NCI-H1105 (cell line): ENCODE results near the gene PHF19.

Experiments used
- DNase-seq: peaks from one replicate; lab custom pipeline; 2025; lab: John Stamatoyannopoulos, UW

PHF19 gene

DNA sequence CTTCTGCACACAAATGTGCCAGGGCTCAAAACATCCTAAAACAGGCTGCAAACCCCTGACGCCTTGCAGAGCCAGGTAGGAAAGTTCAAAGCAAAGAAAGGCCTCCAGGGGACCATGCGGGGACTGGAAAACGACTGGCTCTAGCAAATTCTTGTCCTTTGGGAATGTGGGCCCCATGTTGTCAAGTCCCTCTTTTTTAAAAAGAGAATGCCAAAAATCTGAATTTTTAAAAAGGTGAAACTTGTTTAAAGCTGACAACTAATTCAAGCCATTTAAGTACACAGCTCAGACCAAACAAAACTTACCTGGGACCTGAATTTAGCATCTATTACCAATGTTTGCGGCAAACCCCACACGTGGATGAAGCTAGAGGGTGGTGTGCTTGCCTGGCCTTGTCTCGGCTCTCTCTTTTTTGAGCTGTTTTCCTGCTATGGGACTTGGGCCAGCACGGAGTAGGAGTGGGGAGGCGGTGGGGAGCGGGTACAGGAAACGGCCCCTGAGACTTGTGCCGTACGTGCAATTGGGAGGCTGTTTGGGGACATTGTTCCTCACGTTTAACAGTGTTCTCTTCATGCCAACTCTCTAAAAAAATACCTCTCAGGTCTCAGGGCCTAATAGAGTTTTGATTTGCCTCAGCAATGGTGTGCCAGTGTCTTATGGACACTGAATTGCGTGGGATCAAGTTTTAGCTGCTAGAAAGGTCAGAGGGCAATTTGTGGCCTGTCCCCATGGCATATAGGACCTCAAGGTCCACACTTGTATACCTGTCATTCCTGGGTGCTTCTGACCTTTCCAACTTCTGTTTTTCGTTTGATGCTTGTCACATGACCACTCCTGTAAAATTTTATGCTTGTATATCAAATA is 15.1 kb upstream of the PHF19 start:
- DNase-seq = no peak

DNA sequence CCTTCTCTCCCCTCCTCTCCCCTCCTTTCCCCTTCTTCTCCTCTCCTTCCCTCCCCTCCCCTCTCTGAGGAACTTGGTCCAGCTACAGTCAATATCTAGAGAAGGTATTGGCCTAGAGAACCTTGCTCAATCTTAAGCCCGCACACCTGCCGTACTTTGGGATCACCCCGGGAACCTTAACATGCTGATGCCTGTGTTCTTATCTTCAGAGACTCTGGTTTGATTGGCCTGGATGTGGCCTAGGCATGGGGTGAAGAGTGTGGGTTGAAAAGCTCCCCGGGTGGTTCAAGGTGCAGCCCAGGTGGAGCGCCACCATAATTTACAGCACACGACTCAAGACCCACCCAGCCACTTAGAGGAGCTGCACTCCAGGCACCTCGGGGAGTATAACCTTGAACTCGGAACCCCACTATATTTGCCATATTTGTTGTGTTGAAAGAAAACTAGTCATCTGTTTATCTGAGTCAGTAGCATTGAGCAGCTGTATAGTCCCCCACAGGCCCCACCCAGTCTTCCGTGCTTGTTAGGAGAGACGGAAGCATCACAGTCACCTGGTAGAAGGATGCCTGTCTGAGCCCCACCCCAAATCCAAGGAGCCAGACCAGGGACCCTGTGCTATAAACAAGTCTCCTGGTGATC is 14.4 kb upstream of the PHF19 start:
- DNase-seq = no peak

DNA sequence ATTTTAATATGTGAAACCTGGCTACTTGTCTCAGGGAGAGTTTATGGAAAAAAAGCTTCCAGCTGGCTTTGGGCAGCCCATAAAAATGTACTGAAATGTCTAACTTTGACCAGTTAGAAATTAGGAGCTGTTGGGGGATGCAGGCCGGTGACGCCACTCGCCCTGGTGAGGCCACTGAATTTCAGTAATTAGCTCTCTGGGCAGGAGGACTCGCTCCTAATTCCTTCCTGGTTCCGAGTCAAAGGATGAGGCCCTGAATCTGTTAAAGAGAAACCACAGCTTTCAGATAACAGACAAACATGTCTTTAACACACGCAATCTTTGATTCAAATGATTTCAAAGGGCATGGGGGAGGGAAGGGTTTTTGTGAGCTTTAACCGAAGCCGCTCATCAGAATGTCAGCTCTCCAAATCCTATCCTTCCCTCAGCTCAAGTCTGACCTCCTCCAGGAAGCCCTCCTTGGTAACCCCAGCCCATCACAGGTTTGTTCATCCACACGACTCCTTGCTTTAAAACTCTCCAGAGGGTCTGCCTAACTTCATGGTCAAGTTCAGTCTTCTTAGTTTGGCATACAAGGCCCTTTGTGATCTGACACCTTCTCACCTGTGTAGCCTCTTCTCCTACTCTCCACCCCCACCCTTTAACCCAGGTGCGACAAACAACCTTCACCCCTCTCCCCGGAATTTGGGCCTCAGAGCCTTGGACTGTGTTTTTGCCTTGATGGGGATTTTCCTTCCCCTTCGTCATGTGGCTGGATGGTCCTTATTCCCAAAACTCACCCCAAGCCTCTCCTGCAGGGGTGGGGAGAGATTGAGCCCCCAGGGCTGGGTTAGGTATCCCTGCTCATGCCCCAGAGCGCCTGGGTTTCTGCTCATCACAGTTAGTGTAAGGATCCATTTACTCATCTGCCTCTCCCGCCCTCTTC is 13.6 kb upstream of the PHF19 start:
- DNase-seq = no peak

DNA sequence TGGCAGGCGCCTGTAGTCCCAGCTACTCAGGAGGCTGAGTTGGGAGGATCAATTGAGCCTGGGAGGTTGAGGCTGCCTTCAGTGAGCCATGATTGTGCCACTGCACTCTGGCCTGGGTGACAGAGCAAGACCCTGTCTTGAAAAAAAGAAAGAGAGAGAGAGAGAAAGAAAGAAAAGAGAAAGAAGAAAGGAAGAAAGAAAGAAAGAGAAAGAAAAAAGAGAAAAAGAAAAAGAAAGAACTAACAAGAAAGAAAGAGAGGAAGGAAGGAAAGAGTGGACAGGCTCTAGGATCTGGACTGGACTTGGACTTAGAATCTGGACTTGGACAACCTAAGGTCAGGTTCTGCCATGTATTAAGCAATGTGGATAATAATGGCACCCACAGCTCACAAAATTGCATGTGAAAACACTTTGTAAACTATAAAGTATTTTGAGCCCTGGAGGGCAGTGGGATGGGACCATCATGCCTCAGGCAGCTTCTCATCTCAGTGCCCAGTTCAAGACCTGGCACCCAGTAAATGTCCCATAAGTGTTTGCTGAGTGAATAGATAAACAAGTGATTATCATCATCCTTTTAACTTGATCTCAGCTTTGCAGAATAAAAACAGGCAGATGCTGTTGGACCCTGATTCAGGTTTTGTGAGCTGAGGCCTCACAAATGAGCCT is 12.8 kb upstream of the PHF19 start:
- DNase-seq = no peak

DNA sequence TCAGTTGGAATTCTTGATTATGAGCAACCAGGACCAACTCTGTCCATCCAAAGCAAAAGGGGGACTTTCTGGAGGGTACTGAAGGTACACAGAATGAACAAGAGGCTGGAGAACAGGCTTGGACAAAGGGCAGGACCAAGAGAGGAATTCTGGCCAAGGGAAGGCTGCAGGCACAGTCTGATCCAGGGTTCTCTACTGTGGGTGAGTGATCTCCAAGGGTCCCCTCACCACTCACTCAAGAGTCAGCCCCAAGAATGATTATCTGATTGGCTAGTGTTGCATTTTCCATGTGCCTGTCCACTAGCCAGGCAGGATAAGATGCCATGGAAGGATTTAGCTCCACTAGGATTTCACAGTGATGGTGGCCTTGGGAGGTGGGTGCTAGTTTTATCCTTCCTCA is 11.6 kb upstream of the PHF19 start:
- DNase-seq = no peak

DNA sequence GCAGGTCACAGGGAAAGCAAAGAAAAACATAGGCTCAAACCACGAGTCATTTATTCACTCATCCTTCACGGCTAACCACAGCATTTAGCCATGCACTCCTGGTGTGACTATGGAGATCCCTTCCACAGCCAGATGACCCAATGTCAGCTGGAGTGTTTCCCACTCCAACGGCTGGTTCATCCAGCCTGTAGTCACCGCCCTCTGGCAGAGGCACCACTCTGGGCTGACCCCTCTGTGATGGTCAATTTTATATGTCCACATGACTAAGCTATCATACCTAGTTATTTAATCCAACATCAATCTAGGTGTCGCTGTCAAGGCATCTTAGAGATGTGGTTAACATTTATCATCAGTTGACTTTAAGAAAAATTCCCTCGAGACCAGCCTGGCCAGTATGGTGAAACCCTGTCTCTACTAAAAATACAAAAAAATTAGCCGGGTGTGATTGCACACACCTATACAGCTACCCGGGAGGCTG is 9.5 kb upstream of the PHF19 start:
- DNase-seq = no peak

DNA sequence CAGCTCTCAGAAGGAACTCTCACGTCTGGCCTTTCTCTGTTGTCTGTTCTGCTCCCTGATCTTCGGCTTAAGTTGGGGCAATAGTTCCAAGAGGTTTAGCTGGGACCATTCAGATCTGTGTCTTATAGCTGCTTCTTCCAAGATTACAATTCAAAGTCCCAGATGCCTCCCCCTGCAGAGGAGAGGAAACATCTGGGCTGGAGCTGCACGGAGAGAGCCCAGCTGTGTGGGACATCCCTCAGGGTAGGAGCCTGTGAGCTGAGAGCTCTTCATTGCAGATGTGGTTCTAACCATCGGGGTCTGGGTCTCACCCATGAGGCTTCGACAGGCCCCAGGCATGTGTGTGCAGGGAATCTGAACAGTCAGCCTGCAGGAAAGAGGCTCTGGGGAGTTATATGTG is 9.0 kb upstream of the PHF19 start:
- no peak for DNase-seq

DNA sequence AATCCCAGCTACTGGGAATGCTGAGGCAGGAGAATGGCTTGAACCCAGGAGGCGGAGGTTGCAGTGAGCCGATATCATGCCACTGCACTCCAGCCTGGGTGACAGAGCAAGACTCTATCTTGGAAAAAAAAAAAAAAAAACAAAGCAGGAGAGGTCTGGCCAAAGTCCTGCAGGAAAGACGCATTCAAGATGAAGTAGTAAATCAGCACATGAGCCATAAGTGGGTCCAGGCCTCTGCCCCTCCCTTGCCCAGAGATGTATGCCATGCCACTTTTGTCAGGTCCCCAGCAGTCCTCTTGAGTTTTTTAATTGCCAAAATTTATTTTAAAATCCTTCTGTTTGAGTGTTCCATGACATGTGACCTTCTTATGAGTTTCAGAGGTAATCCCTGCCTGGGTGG is 8.5 kb upstream of the PHF19 start:
- DNase-seq = no peak

DNA sequence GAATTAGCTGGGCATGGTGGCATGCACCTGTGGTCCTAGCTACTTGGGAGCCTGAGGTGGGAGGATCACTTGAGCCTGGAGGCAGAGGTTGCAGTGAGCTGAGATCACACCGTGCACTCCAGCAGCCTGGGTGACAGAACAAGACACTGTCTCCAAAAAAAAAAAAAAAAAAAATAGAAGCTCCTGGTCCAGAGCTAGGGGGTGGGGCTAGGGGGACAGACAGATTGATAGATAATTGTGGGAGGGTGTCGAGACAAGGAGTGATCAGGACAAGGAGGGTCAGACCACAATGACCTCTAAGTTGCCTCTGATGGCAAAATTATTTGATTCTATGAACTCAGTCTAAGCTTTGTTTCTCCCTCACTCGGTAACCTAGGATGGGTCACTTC is 6.6 kb upstream of the PHF19 start:
- DNase-seq = no peak

DNA sequence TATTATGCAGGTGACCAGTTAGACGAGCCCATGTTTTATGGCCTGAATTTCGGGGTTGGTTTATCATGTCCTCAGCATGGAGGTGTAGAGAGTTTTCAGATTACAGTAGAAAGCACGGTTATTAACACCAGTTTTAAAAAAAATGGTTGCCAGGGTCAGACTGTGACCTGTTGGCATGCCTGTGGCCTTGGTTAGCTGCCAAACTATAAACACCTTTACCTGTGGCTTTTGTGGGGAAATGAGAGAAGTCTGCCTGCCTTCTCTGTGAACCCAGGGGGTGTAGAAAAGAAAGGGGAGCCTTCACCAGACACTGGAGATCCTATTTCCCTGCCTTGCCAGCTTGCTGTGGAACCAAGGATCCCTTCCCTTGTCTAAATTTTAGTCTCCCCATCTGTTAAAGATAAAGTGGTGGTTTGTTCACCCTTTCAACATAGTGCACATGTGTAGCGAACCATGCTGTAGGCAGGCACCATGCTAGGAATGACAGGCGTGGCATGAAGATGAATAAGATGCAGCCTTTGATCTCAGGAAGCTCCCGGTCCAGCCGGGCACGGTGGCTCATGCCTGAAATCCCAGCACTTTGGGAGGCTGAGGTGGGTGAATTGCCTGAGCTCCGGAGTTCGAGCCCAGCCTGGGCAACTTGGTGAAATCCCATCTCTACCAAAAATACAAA is 6.1 kb upstream of the PHF19 start:
- DNase-seq = no peak

DNA sequence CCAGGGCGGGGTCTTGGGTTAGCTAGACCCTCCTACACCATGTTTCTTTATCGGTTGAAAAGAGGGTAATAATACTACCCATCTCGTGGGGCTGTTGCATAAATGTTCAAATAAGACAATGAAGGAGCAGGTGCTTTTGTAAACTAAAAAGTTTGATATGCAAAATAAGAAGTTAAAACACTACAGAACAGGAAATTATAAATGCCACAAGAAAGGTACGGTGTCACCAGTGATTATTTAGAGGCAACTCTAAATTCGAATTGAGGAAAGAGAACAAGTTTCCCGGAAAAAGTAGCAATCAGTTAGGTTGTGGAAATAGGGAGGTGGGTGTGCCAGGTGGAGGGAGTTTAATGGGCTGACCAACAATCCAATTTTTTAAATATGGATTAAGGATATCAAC is 2.5 kb upstream of the PHF19 start:
- no peak for DNase-seq

DNA sequence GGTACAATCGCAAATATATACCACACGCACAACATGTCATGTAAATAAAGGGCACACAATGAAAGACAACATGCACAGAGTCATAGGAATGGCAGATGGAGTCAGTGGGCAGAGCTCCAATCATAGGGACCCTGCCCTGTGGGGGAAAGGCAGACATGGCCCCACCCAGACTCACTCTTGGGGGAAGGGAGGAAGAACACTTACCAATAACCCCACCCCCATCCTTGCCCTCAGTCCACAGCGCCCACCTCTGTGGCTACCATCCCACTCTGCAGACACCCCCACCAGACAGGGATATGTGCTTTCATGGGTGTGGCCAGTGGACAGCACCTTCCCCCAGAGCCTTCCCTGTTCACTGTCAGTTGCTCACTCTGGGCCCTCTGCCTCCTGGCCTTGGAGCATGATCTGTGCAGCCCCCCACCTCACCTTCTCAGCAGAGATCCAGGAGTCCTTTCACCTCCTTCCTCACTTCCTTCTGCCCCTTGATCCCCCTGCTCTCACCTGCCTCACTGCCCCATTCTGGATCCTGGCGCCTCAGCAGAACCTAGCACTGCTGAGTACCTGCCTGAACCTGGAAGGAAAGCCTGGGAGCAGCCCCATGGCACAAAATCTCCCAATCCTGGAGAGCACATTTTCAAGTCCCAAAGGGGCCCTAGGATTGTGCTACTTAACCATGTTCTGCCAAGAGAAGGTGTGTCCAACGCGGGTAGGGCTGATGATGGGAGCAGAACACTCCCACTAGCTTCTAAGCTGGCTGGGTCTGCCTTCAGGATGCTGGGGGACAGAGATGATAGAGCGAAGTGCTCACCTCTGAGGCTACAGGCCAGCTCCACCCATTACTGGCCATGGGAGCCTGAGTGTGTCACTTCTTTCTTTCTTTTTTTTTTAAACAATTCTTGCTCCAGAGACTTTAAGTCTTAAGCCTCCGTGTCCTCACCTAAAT is 1.5 kb upstream of the PHF19 start:
- DNase-seq = no peak

DNA sequence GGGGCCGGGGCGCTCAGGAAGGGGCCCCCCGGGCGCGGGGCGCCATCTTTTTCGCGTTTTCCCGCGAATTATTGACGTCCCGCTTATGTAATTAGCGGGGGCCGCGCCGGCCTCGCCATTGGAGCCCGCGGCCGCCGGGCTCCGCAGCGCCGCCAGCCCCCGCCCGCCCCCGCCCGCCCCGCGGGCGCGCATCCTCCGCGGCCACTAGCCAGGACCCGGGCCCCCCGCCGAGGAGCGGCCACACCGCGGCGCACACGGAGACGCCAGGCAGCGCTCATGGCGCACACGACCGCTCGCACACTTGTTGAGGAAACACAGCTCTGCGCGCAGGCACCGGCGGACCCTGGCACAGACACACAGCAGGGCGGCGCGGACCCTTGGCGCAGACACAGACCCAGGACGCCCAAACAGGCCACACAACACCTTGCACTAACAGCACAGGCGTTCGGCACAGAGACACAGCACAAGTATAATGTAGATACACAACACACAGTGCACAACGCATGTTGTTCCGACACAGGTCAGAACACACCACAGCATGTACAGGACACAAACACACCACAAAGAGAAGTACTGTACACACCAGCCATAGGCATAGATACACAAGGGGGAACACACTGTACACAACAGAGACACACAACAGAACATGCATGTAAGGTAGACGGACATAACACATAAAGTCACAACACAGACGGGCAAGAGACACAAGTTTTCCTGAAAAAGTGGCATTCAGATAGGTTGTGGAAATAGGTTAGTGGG is 467 bp upstream of the PHF19 start:
- peak; percentile 80 for DNase-seq

DNA sequence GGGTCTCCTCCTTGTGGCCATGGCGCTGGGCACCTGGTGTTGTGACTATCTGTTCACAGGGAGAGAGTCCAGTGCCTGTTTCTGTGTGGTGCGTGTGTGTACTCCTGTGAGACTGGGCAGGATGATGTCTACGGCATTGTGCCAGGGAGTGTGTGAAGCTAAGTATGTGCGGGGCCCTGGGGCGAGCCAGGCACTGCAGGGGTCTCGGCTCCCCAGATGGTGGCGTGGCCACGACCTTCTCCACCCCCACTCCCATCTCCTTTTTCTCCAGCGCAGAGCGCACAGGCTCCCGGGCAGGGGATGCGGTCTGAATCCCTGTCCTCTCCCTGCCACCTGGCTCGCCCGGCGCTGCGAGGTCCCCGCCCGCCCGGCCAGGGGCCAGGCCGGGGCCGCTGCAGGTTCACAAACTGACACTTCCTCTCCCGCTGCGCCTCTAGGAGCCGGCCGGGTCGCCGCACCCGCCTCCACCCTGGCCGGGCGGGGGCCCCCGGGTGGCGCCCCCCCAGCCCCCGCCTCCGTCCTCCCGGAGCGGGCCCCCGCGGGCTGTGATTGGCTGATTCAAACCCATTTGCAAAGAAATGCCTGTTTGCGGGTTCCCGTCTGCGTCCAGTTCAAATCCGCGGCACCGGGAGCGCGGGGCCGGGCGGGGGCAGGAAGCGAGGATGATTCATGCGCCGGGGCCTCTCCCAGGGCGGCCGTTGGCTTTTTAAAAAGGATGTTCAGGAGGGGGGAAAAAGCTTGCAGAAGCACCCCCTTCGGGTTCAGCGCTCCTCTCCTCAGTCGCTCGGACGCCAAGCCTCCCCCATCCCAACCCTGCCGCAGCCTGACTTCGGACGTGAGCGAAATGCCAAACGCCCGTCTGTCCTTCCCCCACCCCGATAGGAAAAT is 790 bp downstream of the PHF19 start:
- peak; percentile 59 for DNase-seq

DNA sequence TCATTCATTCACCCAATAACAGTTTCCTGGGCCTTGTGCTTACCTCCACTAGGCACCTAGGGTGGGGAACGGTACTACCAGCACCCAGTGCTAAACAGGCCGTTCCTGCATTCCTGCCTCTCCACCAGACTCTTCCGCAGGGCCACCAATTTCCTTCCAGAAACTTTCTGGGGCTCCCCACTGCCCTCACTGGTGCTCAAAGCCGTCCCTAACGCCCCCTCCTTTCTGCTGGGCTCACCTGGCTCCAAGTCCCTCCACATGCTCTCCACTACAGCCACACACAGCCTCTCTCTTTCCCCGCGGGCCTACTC is 1.4 kb downstream of the PHF19 start:
- DNase-seq = no peak

DNA sequence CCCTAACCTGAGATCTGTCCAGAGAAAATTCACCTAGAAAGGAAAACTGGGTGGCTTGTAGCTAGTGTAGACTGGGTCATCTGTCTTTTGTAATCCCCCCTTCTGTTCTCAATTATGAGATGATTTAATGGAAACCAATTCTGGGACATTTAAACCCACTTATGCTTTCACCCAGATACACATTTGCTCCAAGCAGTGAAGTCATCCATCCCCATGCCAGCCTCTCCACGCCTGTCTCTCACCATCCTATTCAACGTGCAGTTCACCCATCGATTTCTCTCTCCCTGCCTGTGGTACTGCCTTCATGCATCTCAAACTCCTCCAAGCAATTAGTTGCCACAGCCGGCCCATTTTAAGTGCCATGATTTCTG is 1.8 kb downstream of the PHF19 start:
- no peak for DNase-seq

DNA sequence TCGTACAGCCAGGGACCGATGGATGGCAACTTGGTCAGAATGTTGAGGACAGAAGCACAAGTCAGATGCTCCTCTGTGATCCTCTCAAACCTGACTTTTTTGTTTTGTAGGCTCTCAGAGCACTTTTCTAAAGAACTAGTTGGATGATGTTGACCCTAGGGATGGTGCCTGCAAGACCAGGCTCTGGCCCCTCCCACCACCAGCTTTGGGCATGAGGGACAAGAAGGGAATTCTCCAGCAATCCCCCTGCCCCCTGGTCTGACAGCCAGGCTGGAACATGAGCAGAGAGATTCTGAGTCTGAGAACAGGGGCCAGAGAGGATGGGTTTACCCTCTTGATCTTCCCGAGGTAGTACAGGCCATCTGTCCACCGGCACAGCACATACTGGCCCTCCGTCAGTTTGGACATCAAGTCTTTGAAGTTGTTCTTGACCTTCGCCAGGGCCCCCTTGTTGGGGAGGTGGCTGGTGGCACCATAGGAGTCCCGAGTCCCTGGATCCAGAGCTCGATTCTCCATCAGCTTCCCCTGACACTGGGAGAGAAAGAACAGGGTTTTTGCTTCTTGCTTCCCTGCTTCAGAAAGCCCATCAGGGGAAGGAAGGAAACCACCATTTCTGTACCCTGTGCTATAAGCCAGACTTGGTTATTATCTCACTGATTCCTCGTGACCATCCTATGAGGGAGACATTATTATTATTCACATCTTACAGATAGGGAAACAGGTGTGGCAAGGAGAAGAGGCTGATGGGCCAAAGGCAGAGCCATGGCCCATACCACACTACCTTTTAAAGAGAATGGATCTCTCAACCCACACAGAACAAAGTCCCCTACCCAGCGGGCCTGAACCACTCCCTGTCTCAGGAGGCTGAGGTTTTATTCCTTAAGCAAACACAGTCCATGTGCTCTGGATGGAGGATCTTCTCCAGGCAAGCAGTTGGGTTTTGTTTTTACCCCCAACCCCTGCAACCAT is 2.5 kb downstream of the PHF19 start:
- no peak for DNase-seq

DNA sequence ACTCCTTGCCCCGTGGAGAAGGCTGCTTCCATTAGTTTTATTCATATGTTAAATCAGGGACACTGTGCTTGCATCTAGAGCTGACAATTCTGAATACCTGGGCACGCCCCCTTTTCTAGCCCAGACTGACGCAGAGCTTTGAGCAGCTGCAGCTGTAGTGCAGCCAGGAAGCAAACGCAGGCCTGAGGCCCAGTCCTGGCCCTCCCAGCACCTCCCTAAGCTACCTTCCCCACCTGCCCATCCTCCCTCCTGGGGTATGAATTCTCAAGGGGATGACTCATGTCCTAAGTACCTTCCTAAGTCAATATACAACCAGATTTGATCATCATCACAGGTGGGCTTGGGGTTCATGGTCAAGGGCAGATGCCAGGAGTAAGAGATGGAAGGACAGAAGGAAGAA is 3.5 kb downstream of the PHF19 start:
- DNase-seq = no peak
